ENCODE data around the gene TXNDC17. TPM values are rescaled to one million over a fixed set of nuclear protein-coding genes. Genes with fewer than 3 reads are reported as not detected.
A peak's percentile ranks its signal among the peaks of the same experiment; 100 is the strongest.

TXNDC17 gene
- total RNA-seq, 1 experiment from 2014 or later: 137 TPM

GRCh38 chr17:6666077-6666521 lies 25.2 kb downstream of the TXNDC17 start:
- H3K27me3 ChIP-seq (ENCODE audit: control insufficient read depth, insufficient read depth, low read length): peaks cover 3% of the 10 kb centered on the region; the same call in 1 of the 2 replicates
- H3K4me3 ChIP-seq (ENCODE audit: low read depth in 2 of 2, low read length in 2 of 2): no peak overlapping the region
- POLR2A ChIA-PET: no interaction called here
- CTCF ChIA-PET: interaction anchor here (0.6 kb wide), 1 partner anchor 158 kb away, joined by 3 read pairs; no protein-coding TSS in a partner anchor
- TF ChIP-seq SIN3A (IDR thresholded peaks at IDR 0.05; ENCODE audit: borderline replicate concordance, insufficient read depth, low read depth, low read length) (no peak), REST (IDR thresholded peaks at IDR 0.05; ENCODE audit: insufficient read depth in 1 of 2, low read depth in 2 of 2, low read length in 1 of 2) (no peak), CTCF (IDR thresholded peaks at IDR 0.05) (peak; percentile 92)
- no TSS peak for BruUV-seq (replicated peaks)
- in situ Hi-C loops (cut with HindIII; ENCODE audit: low pct_unique_long_range_greater_than_20kb, low sequenced_read_pairs) (no loop called here), intact Hi-C loops (cut with micrococcal nuclease; ENCODE audit: unreplicated experiment) (loop anchor here (1.0 kb wide), 1 partner anchor 134 kb away; no protein-coding TSS in a partner anchor)
- no peaks in the 10 kb centered on the region for H3K9me3 ChIP-seq (ENCODE audit: control insufficient read depth, insufficient read depth, low read depth, low read length)
- DNase-seq (ENCODE audit: low read depth, low spot score) (no peak), ATAC-seq (peak; percentile 93)
- H3K4me1 ChIP-seq (ENCODE audit: control insufficient read depth, insufficient read depth, low read length): no peaks in the 10 kb centered on the region
- H3K36me3 ChIP-seq (ENCODE audit: control insufficient read depth, insufficient read depth, low read length): no peaks in the 10 kb centered on the region
- H3K27ac ChIP-seq (ENCODE audit: low read length): no peak overlapping the region

GRCh38 chr17:6666557-6666956 lies 25.7 kb downstream of the TXNDC17 start:
- in situ Hi-C loops (cut with HindIII; ENCODE audit: low pct_unique_long_range_greater_than_20kb, low sequenced_read_pairs): no loop called here
- ATAC-seq (no peak), DNase-seq (ENCODE audit: low read depth, low spot score) (no peak)
- no TSS peak for BruUV-seq (replicated peaks)
- TF ChIP-seq SIN3A (IDR thresholded peaks at IDR 0.05; ENCODE audit: borderline replicate concordance, insufficient read depth, low read depth, low read length) (no peak), POLR2AphosphoS5 (IDR thresholded peaks at IDR 0.05; ENCODE audit: low read depth, low read length) (no peak), REST (IDR thresholded peaks at IDR 0.05; ENCODE audit: insufficient read depth in 1 of 2, low read depth in 2 of 2, low read length in 1 of 2) (no peak), TCF7L2 (IDR thresholded peaks at IDR 0.05; ENCODE audit: low read depth, low read length) (no peak), CTCF (IDR thresholded peaks at IDR 0.05) (no peak)
- no peaks in the 10 kb centered on the region for H3K36me3 ChIP-seq (ENCODE audit: control insufficient read depth, insufficient read depth, low read length)
- no peak overlapping the region for H3K27ac ChIP-seq (ENCODE audit: low read length)
- intact Hi-C loops (cut with micrococcal nuclease; ENCODE audit: unreplicated experiment): loop anchor here (1.0 kb wide), 1 partner anchor 134 kb away; no protein-coding TSS in a partner anchor
- H3K4me1 ChIP-seq (ENCODE audit: control insufficient read depth, insufficient read depth, low read length): no peaks in the 10 kb centered on the region
- POLR2A ChIA-PET: no interaction called here
- H3K27me3 ChIP-seq (ENCODE audit: control insufficient read depth, insufficient read depth, low read length): peaks cover 3% of the 10 kb centered on the region; the same call in 1 of the 2 replicates
- CTCF ChIA-PET: interaction anchor here (0.6 kb wide), 1 partner anchor 157 kb away, joined by 3 read pairs; no protein-coding TSS in a partner anchor
- H3K4me3 ChIP-seq (ENCODE audit: low read depth in 2 of 2, low read length in 2 of 2): no peak overlapping the region
- no peaks in the 10 kb centered on the region for H3K9me3 ChIP-seq (ENCODE audit: control insufficient read depth, insufficient read depth, low read depth, low read length)

Measured in Panc1 (cell line).